ENCODE measurements around the gene NFASC.

NFASC gene

DNA sequence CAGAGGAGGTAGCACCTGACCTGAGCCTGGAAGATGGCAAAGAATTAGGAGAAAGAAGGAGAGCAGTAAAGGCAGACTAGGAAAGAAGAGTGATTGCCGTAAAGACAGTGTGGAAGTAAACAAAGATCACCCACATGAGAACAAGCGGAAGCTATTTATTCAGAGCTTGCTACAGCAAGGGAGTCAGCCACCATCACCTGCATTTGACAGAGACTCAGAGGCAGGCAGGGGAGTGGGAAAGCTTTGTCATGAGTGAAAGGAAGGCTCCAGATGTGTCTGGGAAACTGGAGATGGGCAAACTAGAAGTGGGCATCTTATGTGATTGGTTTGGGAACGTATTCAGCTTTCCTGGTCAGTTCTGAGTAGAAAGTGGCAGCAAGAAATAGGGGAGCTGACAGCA, 64.5 kb downstream of the NFASC start:
- Histone ChIP-seq H3K9ac (ENCODE audit: low read length) (no peak overlapping the region), H3K36me3 (ENCODE audit: control insufficient read depth, insufficient read depth, low read length) (no peaks in the 10 kb centered on the region), H3K4me1 (ENCODE audit: control insufficient read depth, insufficient read depth, low read length) (no peaks in the 10 kb centered on the region), H3K27me3 (ENCODE audit: control insufficient read depth, insufficient read depth, low read length) (no peaks in the 10 kb centered on the region), H3K4me3 (ENCODE audit: low read length) (no peak overlapping the region), H3K9me3 (ENCODE audit: control insufficient read depth, low read length) (no peaks in the 10 kb centered on the region)

DNA sequence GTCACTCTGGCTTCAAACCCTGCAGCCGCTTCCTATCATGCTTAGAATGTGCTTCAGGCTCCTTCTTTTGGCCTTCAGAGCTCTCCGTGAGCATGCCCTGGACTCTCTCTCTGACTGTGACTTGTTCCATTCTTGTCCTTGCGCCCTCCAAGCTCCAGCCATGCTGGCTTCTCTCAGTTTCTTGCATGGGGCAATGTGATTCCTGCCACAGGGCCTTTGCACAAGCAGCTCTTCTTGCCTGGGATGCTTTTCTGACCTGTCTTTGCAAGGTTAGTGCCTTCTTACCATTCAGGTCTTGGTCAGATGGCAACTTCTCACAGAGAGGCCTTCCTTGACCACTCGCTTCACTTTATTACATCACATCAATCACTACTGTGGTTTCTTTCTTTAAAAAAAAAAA, 66.1 kb downstream of the NFASC start:
- Histone ChIP-seq H3K27me3 (ENCODE audit: control insufficient read depth, insufficient read depth, low read length) (no peaks in the 10 kb centered on the region), H3K9me3 (ENCODE audit: control insufficient read depth, low read length) (no peaks in the 10 kb centered on the region), H3K9ac (ENCODE audit: low read length) (no peak overlapping the region), H3K36me3 (ENCODE audit: control insufficient read depth, insufficient read depth, low read length) (no peaks in the 10 kb centered on the region), H3K4me1 (ENCODE audit: control insufficient read depth, insufficient read depth, low read length) (no peaks in the 10 kb centered on the region), H3K4me3 (ENCODE audit: low read length) (no peak overlapping the region)

DNA sequence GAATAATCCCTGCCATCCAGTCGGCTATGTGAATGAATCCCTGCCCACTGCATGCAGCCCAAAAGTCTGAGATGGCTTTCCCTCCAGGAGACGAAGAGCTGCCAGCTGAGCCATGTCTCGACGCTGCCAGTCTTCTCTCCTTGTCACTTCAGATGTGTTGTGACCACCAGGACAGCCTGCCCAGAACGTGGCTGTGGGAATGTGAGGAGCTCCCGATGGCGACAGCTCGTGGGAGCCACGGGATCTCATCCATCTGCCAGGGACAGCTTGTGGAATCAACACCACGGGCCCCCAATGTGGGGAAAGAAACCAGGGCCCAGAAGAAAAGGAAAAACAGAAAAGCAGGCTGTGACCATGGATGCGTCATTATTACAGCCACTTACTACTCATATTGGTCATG, 67.2 kb downstream of the NFASC start:
- no peaks in the 10 kb centered on the region for H3K27me3 ChIP-seq (ENCODE audit: control insufficient read depth, insufficient read depth, low read length)
- H3K9me3 ChIP-seq (ENCODE audit: control insufficient read depth, low read length) = no peaks in the 10 kb centered on the region
- no peaks in the 10 kb centered on the region for H3K36me3 ChIP-seq (ENCODE audit: control insufficient read depth, insufficient read depth, low read length)
- no peaks in the 10 kb centered on the region for H3K4me1 ChIP-seq (ENCODE audit: control insufficient read depth, insufficient read depth, low read length)
- H3K4me3 ChIP-seq (ENCODE audit: low read length) = no peak overlapping the region
- H3K9ac ChIP-seq (ENCODE audit: low read length) = no peak overlapping the region

DNA sequence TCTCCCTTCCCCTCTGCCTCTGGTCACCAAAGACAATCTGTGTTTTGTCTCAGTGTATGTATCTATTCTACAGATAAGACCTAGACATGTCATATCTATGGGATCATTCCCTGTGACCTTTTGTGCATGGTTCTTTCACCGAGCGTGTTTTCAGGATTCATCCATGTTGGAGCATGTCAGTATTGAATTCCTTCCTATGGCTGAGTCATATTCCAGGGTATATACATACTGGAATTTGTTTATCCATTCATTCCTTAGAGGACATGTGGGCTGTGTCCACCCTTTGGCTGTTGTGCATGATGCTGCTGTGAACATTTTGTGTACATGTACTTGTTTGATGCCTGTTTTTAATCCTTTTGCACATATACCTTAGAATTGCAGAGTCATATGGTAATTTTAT, 69.9 kb downstream of the NFASC start:
- Histone ChIP-seq H3K27me3 (ENCODE audit: control insufficient read depth, insufficient read depth, low read length) (no peaks in the 10 kb centered on the region), H3K4me3 (ENCODE audit: low read length) (no peak overlapping the region), H3K36me3 (ENCODE audit: control insufficient read depth, insufficient read depth, low read length) (no peaks in the 10 kb centered on the region), H3K9me3 (ENCODE audit: control insufficient read depth, low read length) (no peaks in the 10 kb centered on the region), H3K4me1 (ENCODE audit: control insufficient read depth, insufficient read depth, low read length) (no peaks in the 10 kb centered on the region), H3K9ac (ENCODE audit: low read length) (no peak overlapping the region)

DNA sequence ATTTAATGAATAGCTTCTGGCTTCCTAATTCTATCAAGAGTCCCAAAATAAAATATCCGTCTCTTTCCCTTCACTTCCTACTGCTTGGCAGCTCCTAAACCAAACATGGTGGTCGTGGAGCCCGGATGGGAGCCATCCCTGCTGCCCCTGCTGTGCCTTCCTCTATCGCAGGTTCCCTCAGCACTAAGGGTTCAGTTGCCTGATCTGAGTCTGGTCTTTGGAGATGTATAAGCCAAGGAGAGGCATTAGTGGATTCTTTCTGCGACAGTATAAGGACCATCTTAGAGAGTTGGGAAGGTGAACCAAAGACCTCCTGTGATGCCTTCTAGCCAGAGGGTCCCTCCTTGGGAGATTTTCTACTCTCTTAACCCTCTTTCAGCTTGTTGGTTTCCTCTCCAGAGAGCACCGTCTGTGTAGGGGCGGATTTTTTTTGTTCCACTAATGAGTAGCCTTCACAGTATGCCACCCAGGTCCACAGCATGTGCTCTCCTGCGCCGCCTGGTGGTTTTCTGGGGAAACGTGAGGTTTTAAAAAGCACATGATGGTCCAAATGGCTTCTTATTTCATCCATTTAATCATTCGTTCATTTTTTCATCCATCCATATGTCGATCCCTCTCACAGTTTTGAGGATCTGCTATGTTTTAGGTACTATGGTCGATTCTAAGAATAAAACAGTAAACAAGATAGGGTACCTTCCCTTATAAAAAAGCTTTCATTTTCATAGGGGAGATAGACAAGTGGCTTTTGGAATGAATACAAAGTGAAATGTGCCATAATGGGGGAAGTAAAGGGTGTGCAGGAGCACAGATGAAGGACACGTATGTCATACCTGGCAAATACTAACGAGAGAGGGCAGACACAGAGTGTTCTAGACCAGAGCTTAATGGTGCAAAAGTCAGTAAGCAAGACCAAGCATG, 71.0 kb downstream of the NFASC start:
- no peak overlapping the region for H3K4me3 ChIP-seq (ENCODE audit: low read length)
- H3K4me1 ChIP-seq (ENCODE audit: control insufficient read depth, insufficient read depth, low read length) = no peaks in the 10 kb centered on the region
- H3K9me3 ChIP-seq (ENCODE audit: control insufficient read depth, low read length) = no peaks in the 10 kb centered on the region
- H3K36me3 ChIP-seq (ENCODE audit: control insufficient read depth, insufficient read depth, low read length) = no peaks in the 10 kb centered on the region
- H3K9ac ChIP-seq (ENCODE audit: low read length) = no peak overlapping the region
- no peaks in the 10 kb centered on the region for H3K27me3 ChIP-seq (ENCODE audit: control insufficient read depth, insufficient read depth, low read length)

DNA sequence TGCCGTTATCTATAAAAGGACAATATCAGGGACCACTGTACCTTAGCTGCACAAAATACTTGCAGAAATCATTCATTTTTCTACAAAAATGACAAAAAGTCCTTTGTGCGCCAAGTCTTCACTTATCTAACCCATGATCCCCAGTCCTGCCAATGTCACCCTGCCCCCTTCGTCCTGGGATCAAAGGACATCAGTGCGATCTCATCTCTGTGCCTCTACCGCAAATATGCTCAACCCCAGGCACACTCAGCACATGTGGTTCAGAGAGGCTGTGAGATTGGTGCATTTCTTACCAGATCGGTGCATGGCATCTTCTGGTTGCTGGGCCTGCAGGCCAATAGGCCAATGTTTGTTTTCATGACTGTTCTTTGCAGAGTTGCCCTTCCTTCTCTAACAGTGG, 72.8 kb downstream of the NFASC start:
- H3K9ac ChIP-seq (ENCODE audit: low read length) = no peak overlapping the region
- no peaks in the 10 kb centered on the region for H3K36me3 ChIP-seq (ENCODE audit: control insufficient read depth, insufficient read depth, low read length)

DNA sequence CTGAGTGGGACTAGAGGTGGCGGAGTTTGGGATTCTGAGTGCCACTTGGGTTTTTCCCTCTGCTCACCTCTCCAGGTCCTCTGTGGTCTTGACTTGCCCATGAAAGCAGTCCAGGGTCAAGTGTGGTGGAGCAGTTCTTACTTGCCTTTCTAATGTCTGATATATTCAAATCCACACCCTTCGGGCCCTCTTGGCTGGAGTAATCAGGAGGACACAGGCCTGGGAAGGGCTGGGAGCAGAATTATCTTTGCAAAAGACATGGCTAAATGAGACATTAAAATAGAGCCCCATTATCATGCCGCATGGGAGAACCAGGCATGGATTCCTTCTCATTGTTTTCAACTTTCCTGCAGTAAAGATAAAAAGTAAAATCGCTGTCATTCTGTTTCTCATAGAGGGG, 74.0 kb downstream of the NFASC start:
- no peaks in the 10 kb centered on the region for H3K9me3 ChIP-seq (ENCODE audit: control insufficient read depth, low read length)
- H3K27me3 ChIP-seq (ENCODE audit: control insufficient read depth, insufficient read depth, low read length) = no peaks in the 10 kb centered on the region
- H3K36me3 ChIP-seq (ENCODE audit: control insufficient read depth, insufficient read depth, low read length) = no peaks in the 10 kb centered on the region
- no peak overlapping the region for H3K4me3 ChIP-seq (ENCODE audit: low read length)
- no peaks in the 10 kb centered on the region for H3K4me1 ChIP-seq (ENCODE audit: control insufficient read depth, insufficient read depth, low read length)
- H3K9ac ChIP-seq (ENCODE audit: low read length) = no peak overlapping the region

More for the DNA sequence above, 72.8 kb downstream of the NFASC start:
- no peaks in the 10 kb centered on the region for H3K4me1 ChIP-seq (ENCODE audit: control insufficient read depth, insufficient read depth, low read length)
- H3K4me3 ChIP-seq (ENCODE audit: low read length) = no peak overlapping the region
- H3K9me3 ChIP-seq (ENCODE audit: control insufficient read depth, low read length) = no peaks in the 10 kb centered on the region
- no peaks in the 10 kb centered on the region for H3K27me3 ChIP-seq (ENCODE audit: control insufficient read depth, insufficient read depth, low read length)

DNA sequence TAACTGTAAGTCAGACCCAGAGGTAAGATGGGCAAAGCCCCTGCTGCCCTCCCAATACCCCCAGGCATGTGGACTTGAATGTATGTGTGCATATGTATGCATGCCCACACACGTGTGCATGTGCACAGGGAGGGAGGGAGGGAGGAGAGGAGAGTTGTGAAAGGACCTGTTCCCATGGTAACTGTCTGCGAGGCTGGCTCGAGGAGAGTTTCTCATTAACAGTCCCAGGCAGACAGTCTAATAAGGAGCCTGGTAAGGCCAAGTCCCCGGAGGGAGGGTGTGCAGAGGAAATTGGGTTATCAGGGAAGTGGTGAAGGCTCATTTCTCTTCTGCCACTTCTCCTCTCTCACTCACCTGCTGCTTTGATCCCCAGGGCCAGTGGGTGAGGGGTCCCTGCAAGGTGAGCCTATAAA, 74.9 kb downstream of the NFASC start:
- H3K36me3 ChIP-seq (ENCODE audit: control insufficient read depth, insufficient read depth, low read length) = no peaks in the 10 kb centered on the region
- H3K27me3 ChIP-seq (ENCODE audit: control insufficient read depth, insufficient read depth, low read length) = no peaks in the 10 kb centered on the region
- H3K9me3 ChIP-seq (ENCODE audit: control insufficient read depth, low read length) = no peaks in the 10 kb centered on the region
- no peaks in the 10 kb centered on the region for H3K4me1 ChIP-seq (ENCODE audit: control insufficient read depth, insufficient read depth, low read length)
- H3K9ac ChIP-seq (ENCODE audit: low read length) = no peak overlapping the region
- H3K4me3 ChIP-seq (ENCODE audit: low read length) = no peak overlapping the region

DNA sequence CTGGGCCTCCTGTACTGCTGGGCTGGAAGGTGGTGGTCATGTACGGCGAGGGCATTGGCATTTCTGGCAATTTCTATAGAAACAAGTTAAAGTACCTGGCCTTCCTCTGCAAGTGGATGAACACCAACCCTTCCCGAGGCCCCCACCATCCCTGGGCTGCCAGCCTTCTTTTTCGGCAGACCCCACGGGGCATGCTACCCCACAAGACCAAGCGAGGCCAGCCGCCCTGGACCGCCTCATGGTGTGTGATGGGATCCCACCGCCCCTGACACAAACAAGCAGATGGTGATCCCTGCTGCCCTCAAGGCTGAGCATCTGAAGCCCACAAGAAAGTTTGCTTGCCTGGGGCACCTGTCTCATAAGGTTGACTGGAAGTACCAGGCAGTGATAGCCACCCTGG, 76.0 kb downstream of the NFASC start:
- H3K9me3 ChIP-seq (ENCODE audit: control insufficient read depth, low read length) = no peaks in the 10 kb centered on the region
- H3K27me3 ChIP-seq (ENCODE audit: control insufficient read depth, insufficient read depth, low read length) = no peaks in the 10 kb centered on the region
- no peak overlapping the region for H3K4me3 ChIP-seq (ENCODE audit: low read length)
- no peaks in the 10 kb centered on the region for H3K36me3 ChIP-seq (ENCODE audit: control insufficient read depth, insufficient read depth, low read length)
- H3K9ac ChIP-seq (ENCODE audit: low read length) = no peak overlapping the region
- H3K4me1 ChIP-seq (ENCODE audit: control insufficient read depth, insufficient read depth, low read length) = no peaks in the 10 kb centered on the region

DNA sequence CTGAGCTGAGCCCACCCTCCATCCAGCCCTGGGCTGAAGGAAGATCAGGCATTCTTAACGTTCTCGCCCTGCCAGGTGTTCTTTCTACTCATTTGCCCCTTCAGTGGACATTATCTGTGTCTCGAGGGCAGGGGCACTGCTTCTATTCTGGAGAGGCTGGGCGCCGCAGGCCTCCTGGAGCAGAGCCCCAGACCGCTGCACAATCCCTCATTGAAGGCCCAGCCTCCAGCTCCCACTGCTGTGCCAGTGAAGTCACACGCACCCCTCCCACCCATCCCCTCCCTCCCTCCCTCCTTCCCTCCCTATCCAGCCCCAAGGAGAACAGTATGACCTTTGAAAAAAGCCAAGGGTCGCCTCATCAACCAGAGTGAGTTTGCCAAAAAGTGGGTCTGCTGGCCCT, 76.7 kb downstream of the NFASC start:
- Histone ChIP-seq H3K9ac (ENCODE audit: low read length) (no peak overlapping the region), H3K36me3 (ENCODE audit: control insufficient read depth, insufficient read depth, low read length) (no peaks in the 10 kb centered on the region), H3K4me1 (ENCODE audit: control insufficient read depth, insufficient read depth, low read length) (no peaks in the 10 kb centered on the region), H3K27me3 (ENCODE audit: control insufficient read depth, insufficient read depth, low read length) (no peaks in the 10 kb centered on the region), H3K9me3 (ENCODE audit: control insufficient read depth, low read length) (no peaks in the 10 kb centered on the region), H3K4me3 (ENCODE audit: low read length) (no peak overlapping the region)

DNA sequence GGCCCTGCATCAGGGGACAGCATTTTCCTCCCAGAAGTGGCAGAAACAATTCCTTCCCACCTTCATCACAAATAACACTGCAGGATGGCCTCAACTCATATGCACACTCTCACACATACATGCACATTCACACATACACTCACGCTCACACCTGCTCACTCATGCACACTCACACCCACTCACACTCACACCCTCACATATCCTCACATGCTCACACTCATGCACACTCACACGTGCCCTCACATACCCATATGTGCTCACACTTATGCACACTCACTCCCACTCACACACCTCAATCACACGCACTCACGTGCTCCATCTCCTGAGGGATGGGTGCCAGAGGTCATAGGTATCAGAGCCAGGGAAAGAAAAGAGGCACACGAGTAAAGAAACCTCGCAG, 77.1 kb downstream of the NFASC start:
- no peaks in the 10 kb centered on the region for H3K4me1 ChIP-seq (ENCODE audit: control insufficient read depth, insufficient read depth, low read length)
- H3K4me3 ChIP-seq (ENCODE audit: low read length) = no peak overlapping the region
- no peaks in the 10 kb centered on the region for H3K36me3 ChIP-seq (ENCODE audit: control insufficient read depth, insufficient read depth, low read length)
- no peak overlapping the region for H3K9ac ChIP-seq (ENCODE audit: low read length)
- no peaks in the 10 kb centered on the region for H3K9me3 ChIP-seq (ENCODE audit: control insufficient read depth, low read length)
- H3K27me3 ChIP-seq (ENCODE audit: control insufficient read depth, insufficient read depth, low read length) = no peaks in the 10 kb centered on the region

DNA sequence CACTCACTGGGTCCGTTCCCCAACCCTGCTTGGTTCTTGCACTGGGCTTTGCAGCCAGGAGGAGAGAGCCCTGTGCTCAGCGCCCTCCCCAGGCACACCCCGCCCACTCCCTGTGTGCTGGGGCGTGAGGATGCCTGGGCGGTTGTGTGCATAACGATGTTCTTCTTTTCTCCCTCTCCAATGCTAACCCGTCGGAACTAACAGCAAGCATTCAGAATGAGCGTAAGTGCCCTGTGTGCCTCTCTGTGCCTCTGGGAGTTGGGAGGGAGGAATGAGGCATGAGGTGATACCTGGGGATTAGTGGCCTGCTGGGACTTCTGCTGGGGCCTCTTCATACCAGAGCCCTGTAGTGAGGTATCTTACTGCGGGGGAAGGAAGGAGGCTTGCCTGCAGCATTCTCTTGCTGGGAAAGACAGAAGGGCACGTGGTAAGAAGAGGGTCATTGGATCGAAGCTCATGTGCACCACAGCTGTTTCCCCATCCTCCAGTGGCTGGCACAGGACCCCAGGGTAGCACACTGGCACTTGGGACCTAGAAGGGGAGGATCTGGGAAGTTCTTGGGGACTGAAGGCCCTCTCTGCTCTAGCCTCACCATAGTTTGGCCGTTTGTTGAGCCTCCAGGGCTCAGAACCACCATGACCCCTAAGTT, 79.8 kb downstream of the NFASC start:
- H3K9me3 ChIP-seq (ENCODE audit: control insufficient read depth, low read length) = no peaks in the 10 kb centered on the region
- no peaks in the 10 kb centered on the region for H3K4me1 ChIP-seq (ENCODE audit: control insufficient read depth, insufficient read depth, low read length)
- no peak overlapping the region for H3K9ac ChIP-seq (ENCODE audit: low read length)
- no peak overlapping the region for H3K4me3 ChIP-seq (ENCODE audit: low read length)
- no peaks in the 10 kb centered on the region for H3K36me3 ChIP-seq (ENCODE audit: control insufficient read depth, insufficient read depth, low read length)
- no peaks in the 10 kb centered on the region for H3K27me3 ChIP-seq (ENCODE audit: control insufficient read depth, insufficient read depth, low read length)
